Stimulated activated CD4-positive, alpha-beta T cell treated with anti-CD3 and anti-CD28 coated beads, Interleukin-12 subunit alpha, Interleukin-12 subunit beta, amount 100 ng/mL, for 24 hours (primary cell): Measurements from ENCODE around the gene BTG1.
"Not testable (repeated sequence)": the region's sequence is repeated elsewhere in the genome, so short reads cannot be mapped to it uniquely, and the experiment has no call there.

Experiments used
- DNase-seq, 2 experiments: peaks; one replicate each; pipeline ENCODE4 v3.0.0-alpha.2; 2020; ENCODE audit warnings: low read depth in 2 of 2

BTG1 gene

DNA sequence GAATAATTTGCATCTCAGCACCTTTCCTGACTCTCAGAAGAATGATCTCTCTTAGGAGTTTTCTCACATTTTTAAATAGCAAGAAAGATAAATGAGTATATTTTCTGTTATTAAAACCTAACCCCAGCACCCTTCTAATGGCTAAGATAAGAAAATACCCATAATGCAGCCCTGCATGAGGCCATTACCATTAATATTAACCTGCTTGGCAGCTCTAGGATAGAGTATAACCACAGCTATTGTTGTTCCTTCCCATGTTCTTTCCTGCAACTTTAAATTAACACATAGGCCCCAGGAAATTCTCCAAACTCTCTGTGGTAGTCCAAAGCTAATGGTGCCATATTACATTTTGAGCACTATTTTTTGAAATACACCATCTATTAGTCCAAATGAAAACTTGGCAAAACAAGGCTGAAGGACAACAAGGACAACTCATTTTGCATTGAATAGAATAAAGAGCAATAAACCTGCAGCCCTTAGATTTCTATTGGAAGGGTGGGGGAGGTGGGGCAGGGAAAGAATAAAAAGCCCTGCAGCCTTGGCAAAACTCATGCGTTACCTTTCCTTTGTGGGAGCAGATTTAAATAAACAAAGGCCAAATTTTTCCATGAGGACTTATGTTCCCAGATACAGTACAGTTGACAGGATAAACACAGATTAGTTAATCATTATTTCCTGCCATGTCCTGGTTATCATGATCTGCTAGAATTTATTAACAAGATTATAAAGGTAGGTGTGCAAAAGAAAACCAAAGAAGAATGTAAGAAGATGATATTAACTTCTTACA lies 46.9 kb downstream of the BTG1 start:
- no peak for DNase-seq

- DNase-seq: no peak
Measured at GRCh38 chr12:92096346-92097136, 49.1 kb downstream of the BTG1 start.

DNA sequence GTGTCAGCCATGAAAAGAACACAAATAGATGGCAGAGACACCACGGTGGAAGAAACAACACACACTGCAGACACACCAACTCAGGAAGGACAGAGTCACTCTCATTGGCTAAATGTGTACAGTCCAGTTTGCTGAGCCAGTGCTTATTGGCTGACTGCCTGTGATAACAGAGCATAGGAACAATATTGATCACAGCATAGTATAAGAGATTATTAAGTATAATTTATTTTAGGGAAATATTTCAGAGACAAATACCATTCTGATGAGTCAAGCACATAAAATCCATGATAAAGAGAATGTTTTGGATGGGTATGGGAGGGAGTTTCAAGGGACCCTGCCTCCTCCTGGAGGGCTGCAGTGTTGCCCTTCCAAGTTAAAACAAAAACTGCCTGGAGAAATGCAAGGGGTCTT lies 50.9 kb downstream of the BTG1 start:
- DNase-seq: no peak

DNA sequence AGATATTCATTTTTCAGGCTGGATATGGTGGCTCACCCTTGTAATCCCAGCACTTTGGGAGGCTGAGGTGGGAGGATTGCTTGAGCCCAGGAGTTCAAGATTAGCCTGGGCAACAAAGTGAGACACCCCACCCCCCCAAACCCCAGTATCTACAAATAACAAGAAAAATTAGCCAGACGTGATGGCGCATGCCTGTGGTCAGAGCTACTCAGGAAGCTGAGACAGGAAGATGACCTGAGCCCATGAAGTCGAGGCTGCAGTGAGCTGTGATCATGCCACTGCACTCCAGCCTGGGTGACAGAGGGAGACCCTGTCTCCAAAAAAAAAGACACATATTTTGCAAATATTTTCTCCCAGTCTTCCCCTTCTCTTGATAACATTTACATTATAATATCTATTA lies 51.3 kb downstream of the BTG1 start:
- DNase-seq: not testable (repeated sequence)
